ENCODE data around the gene PLB1.

- TF ChIP-seq, protein P1, sequence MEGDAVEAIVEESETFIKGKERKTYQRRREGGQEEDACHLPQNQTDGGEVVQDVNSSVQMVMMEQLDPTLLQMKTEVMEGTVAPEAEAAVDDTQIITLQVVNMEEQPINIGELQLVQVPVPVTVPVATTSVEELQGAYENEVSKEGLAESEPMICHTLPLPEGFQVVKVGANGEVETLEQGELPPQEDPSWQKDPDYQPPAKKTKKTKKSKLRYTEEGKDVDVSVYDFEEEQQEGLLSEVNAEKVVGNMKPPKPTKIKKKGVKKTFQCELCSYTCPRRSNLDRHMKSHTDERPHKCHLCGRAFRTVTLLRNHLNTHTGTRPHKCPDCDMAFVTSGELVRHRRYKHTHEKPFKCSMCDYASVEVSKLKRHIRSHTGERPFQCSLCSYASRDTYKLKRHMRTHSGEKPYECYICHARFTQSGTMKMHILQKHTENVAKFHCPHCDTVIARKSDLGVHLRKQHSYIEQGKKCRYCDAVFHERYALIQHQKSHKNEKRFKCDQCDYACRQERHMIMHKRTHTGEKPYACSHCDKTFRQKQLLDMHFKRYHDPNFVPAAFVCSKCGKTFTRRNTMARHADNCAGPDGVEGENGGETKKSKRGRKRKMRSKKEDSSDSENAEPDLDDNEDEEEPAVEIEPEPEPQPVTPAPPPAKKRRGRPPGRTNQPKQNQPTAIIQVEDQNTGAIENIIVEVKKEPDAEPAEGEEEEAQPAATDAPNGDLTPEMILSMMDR (IDR thresholded peaks at IDR 0.05) = no peak
- no peak for TF ChIP-seq POLR2AphosphoS5 (IDR thresholded peaks at IDR 0.05)
Measured at GRCh38 chr2:28492282-28492681, 3.6 kb upstream of the PLB1 start.

All from stomach (tissue), 4 donors.